GM12878 (cell line): ENCODE measurements around the gene PPM1N.

Experiments used
- BHLHE40 ChIP-seq, 2 experiments: fragments of 450-650 bp in 1 of 2; IDR thresholded peaks; 2 replicates each; pipeline ENCODE4 v1.6.1; 2011 to 2017; ENCODE audit warnings: low read depth in 2 of 2, borderline replicate concordance in 1 of 2, improper control_type of control experiment in 1 of 2, low read length in 1 of 2, mild to moderate bottlenecking in 1 of 2
- BRCA1 ChIP-seq: IDR thresholded peaks from 2 replicates; pipeline ENCODE4 v1.6.1; 2011; ENCODE audit warnings: low read depth, low read length, improper control_type of control experiment
- CTCF ChIP-seq, 3 experiments: IDR thresholded peaks in 2 of 3; conservative IDR thresholded peaks in 1 of 3; 2 replicates each; pipeline ENCODE4 v1.5.1; 2011; ENCODE audit warnings: low read depth in 3 of 3, low read length in 3 of 3, mild to moderate bottlenecking in 3 of 3, control low read depth in 2 of 3, moderate library complexity in 2 of 3, inconsistent platforms in 1 of 3, mixed read lengths in 1 of 3; ENCODE audit not compliant: control insufficient read depth in 2 of 3, insufficient read depth in 1 of 3; ENCODE audit errors: extremely low read depth in 1 of 3
- EP300 ChIP-seq, 2 experiments: fragments of 150-350 bp in 1 of 2; IDR thresholded peaks; 2 replicates each; pipeline ENCODE4 v1.6.1; 2011 to 2012; ENCODE audit warnings: low read depth in 2 of 2, low read length in 2 of 2, borderline replicate concordance in 1 of 2, improper control_type of control experiment in 1 of 2, inconsistent platforms in 1 of 2; ENCODE audit not compliant: control insufficient read depth in 1 of 2
- NFYB ChIP-seq: IDR thresholded peaks from 2 replicates; pipeline ENCODE4 v1.6.1; 2011; ENCODE audit warnings: low read depth, mild to moderate bottlenecking, low read length, improper control_type of control experiment, moderate library complexity; ENCODE audit not compliant: insufficient read depth
- POLR2AphosphoS2 ChIP-seq: IDR thresholded peaks from 2 replicates; pipeline ENCODE4 v1.6.1; 2011; ENCODE audit warnings: low read depth, mild to moderate bottlenecking, low read length, improper control_type of control experiment, moderate library complexity
- RCOR1 ChIP-seq: conservative IDR thresholded peaks from 2 replicates; pipeline ENCODE4 v1.6.1; 2012; ENCODE audit warnings: low read depth, low read length, improper control_type of control experiment
- TBL1XR1 ChIP-seq: IDR thresholded peaks from 2 replicates; pipeline ENCODE4 v1.6.1; 2012; ENCODE audit warnings: low read depth, low read length, improper control_type of control experiment
- TCF7 ChIP-seq: IDR thresholded peaks from 2 replicates; pipeline ENCODE4 v1.6.1; 2014; ENCODE audit warnings: antibody characterized with exemption, borderline replicate concordance
- ZBTB33 ChIP-seq: fragments of 450-650 bp; IDR thresholded peaks from 2 replicates; pipeline ENCODE4 v1.6.1; 2017; ENCODE audit warnings: mild to moderate bottlenecking

GRCh38 chr19:45514376-45515051, 16.3 kb downstream of the PPM1N start:
- TF ChIP-seq BRCA1 (no peak), TBL1XR1 (no peak), EP300 (IDR thresholded peaks at IDR 0.05; ENCODE audit: borderline replicate concordance in 1 of 2, control insufficient read depth in 1 of 2, low read depth in 2 of 2, low read length in 2 of 2) (no peak), TCF7 (no peak), CTCF (IDR thresholded peaks at IDR 0.05 in 2 of 3, conservative IDR thresholded peaks at IDR 0.05 in 1 of 3; ENCODE audit: control insufficient read depth in 2 of 3, extremely low read depth in 1 of 3, insufficient read depth in 1 of 3, low read depth in 3 of 3, low read length in 3 of 3) (no peak), NFYB (no peak), ZBTB33 (no peak), BHLHE40 (IDR thresholded peaks at IDR 0.05; ENCODE audit: borderline replicate concordance in 1 of 2, low read depth in 2 of 2, low read length in 1 of 2) (no peak), RCOR1 (no peak), POLR2AphosphoS2 (no peak)
